Testis (tissue), 3 donors: ENCODE data around the gene IL31RA. TPM values are rescaled to one million over a fixed set of nuclear protein-coding genes. Genes with fewer than 3 reads are reported as not detected.

Experiments used
- DNase-seq: peaks from one replicate; pipeline ENCODE4 v3.0.0-alpha.2; 2019
- H3K27ac ChIP-seq, 2 donors: fragments of 200-600 bp; sonication (generic); one replicate each; pipeline ENCODE4 v1.5.1; 2019
- H3K27me3 ChIP-seq: fragments of 200-600 bp; sonication (generic); one replicate; pipeline ENCODE4 v1.5.1; 2019
- H3K36me3 ChIP-seq: fragments of 200-600 bp; sonication (generic); one replicate; pipeline ENCODE4 v1.5.1; 2017; ENCODE audit warnings: low read depth; ENCODE audit errors: missing control alignments
- H3K4me1 ChIP-seq: fragments of 200-600 bp; sonication (generic); one replicate; pipeline ENCODE4 v1.5.1; 2019
- H3K4me3 ChIP-seq, 2 donors: fragments of 200-600 bp; sonication (generic); one replicate each; pipeline ENCODE4 v1.5.1; 2017 to 2019
- H3K9me3 ChIP-seq: fragments of 200-600 bp; sonication (generic); one replicate; pipeline ENCODE4 v1.5.1; 2017
- POLR2A ChIP-seq: fragments of 450-650 bp; IDR thresholded peaks from one replicate; pipeline ENCODE4 v1.6.1; 2017; ENCODE audit warnings: antibody characterized with exemption, mild to moderate bottlenecking, moderate library complexity
- WGBS, 2 donors: methylation state at CpG; one replicate each; pipeline ENCODE4 v1.1.5; 2018; 5-methylcytosine and 5-hydroxymethylcytosine counted together
- intact Hi-C: fragments of 100-400 bp; cut with DNase I; formaldehyde crosslinking; loops from one replicate; pipeline ENCODE4 v1.15.1; 2023; ENCODE audit warnings: low total_unique reads
- polyA plus RNA-seq: library from polyadenylated mRNA; stranded (reverse); fragments of 350-450 nt; fragmentation: Illumina TruSeq; extraction: RNeasy Lipid Tissue Mini Kit (QIAGEN cat#74804); gene quantifications from one replicate; pipeline ENCODE4 v1.2.3, GENCODE V29; 2014; ENCODE audit warnings: low read depth, low replicate concordance; ENCODE audit not compliant: insufficient read depth
- total RNA-seq, 2 donors: library from RNA; depleted of rRNA; stranded (reverse); fragments of >200 nt; gene quantifications; one replicate each; pipeline ENCODE4 v1.2.3, GENCODE V29; 2016
- TF ChIP-seq, protein P1 (sequence below), 3 experiments: fragments of 450-650 bp in 2 of 3; fragments of 200-600 bp in 1 of 3; sonication (generic) in 1 of 3; IDR thresholded peaks; one replicate each; pipeline ENCODE4 v1.5.1; 2016 to 2019; ENCODE audit warnings: antibody characterized with exemption in 3 of 3, mild to moderate bottlenecking in 2 of 3, moderate library complexity in 1 of 3

IL31RA gene
- total and polyA plus RNA-seq, 3 donors from 2014 or later: 2.7 to 3.9 (median 3.1) TPM

- no peaks in the 10 kb centered on the region for H3K36me3 ChIP-seq
- no peak overlapping the region for H3K27ac ChIP-seq
- WGBS, 2 donors: 78 to 88% methylated on average over 1 of the region's 1 CpG
- H3K4me3 ChIP-seq: no peak overlapping the region
- no peaks in the 10 kb centered on the region for H3K9me3 ChIP-seq
- H3K27me3 ChIP-seq: no peaks in the 10 kb centered on the region
- intact Hi-C loops: no loop called here
- DNase-seq: no peak
- no peaks in the 10 kb centered on the region for H3K4me1 ChIP-seq
- no peak for TF ChIP-seq POLR2A
- TF ChIP-seq, protein P1, sequence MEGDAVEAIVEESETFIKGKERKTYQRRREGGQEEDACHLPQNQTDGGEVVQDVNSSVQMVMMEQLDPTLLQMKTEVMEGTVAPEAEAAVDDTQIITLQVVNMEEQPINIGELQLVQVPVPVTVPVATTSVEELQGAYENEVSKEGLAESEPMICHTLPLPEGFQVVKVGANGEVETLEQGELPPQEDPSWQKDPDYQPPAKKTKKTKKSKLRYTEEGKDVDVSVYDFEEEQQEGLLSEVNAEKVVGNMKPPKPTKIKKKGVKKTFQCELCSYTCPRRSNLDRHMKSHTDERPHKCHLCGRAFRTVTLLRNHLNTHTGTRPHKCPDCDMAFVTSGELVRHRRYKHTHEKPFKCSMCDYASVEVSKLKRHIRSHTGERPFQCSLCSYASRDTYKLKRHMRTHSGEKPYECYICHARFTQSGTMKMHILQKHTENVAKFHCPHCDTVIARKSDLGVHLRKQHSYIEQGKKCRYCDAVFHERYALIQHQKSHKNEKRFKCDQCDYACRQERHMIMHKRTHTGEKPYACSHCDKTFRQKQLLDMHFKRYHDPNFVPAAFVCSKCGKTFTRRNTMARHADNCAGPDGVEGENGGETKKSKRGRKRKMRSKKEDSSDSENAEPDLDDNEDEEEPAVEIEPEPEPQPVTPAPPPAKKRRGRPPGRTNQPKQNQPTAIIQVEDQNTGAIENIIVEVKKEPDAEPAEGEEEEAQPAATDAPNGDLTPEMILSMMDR (IDR thresholded peaks at IDR 0.05): no peak
Observed at GRCh38 chr5:55836191-55836590, 15.0 kb upstream of the IL31RA start.

DNA sequence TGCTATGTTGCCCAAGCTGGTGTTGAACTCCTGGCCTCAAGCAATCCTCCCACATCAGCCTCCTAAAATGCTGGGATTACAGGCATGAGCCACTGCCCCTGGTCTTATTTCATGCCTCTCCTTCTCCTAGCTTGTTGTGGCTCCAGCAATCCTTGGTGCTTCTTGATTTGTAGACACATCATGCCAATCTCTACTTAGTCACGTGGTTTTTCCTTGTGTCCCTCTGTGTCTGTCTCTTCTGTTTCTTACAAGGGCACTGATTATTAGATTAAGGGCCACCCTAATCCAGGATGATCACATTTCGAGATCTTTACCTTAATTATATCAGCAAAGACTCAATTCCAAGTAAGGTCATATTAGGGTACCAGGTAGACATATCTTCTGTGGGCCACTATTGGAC is 9.2 kb upstream of the IL31RA start:
- H3K36me3 ChIP-seq: no peaks in the 10 kb centered on the region
- 77 to 82% methylated on average over 2 of the region's 2 CpGs for WGBS, 2 donors
- no peaks in the 10 kb centered on the region for H3K27me3 ChIP-seq
- no peak for DNase-seq
- H3K4me3 ChIP-seq: no peak overlapping the region
- H3K27ac ChIP-seq: no peak overlapping the region
- TF ChIP-seq POLR2A: no peak
- TF ChIP-seq, protein P1 (IDR thresholded peaks at IDR 0.05): no peak
- no peaks in the 10 kb centered on the region for H3K4me1 ChIP-seq
- H3K9me3 ChIP-seq: no peaks in the 10 kb centered on the region
- intact Hi-C loops: no loop called here

GRCh38 chr5:55847837-55848236 is 3.3 kb upstream of the IL31RA start:
- H3K36me3 ChIP-seq: no peaks in the 10 kb centered on the region
- intact Hi-C loops: no loop called here
- H3K9me3 ChIP-seq: no peaks in the 10 kb centered on the region
- WGBS, 2 donors: 86 to 88% methylated on average over 1 of the region's 1 CpG
- TF ChIP-seq POLR2A: no peak
- TF ChIP-seq, protein P1 (IDR thresholded peaks at IDR 0.05): no peak
- no peak overlapping the region for H3K27ac ChIP-seq
- H3K27me3 ChIP-seq: no peaks in the 10 kb centered on the region
- no peak overlapping the region for H3K4me3 ChIP-seq
- no peak for DNase-seq
- H3K4me1 ChIP-seq: no peaks in the 10 kb centered on the region

GRCh38 chr5:55848783-55849182 is 2.4 kb upstream of the IL31RA start:
- WGBS, 2 donors: 85 to 87% methylated on average over 2 of the region's 2 CpGs
- TF ChIP-seq, protein P1 (IDR thresholded peaks at IDR 0.05): no peak
- no peak for TF ChIP-seq POLR2A
- H3K4me1 ChIP-seq: no peaks in the 10 kb centered on the region
- no peak overlapping the region for H3K4me3 ChIP-seq
- H3K27me3 ChIP-seq: no peaks in the 10 kb centered on the region
- no peak for DNase-seq
- H3K36me3 ChIP-seq: no peaks in the 10 kb centered on the region
- intact Hi-C loops: no loop called here
- H3K9me3 ChIP-seq: no peaks in the 10 kb centered on the region
- H3K27ac ChIP-seq: no peak overlapping the region

DNA sequence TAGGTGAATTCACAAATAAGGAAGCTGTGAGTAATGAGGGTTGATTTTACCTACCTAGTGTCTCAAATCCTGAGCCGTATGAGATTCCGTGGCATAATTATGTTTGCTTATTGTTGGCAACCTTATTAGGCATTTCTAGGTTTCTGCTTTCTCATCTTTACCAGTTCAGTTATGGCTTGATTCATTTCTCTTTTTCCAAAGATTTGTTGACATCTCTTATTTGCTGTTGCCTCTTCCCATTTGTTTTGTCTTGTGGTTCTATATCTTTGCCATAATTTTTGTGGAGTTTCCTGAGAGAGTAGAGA is 470 bp downstream of the IL31RA start:
- no peak for TF ChIP-seq POLR2A
- TF ChIP-seq, protein P1 (IDR thresholded peaks at IDR 0.05): no peak
- Histone ChIP-seq H3K36me3 (no peaks in the 10 kb centered on the region), H3K4me1 (no peaks in the 10 kb centered on the region), H3K27me3 (no peaks in the 10 kb centered on the region), H3K9me3 (no peaks in the 10 kb centered on the region), H3K27ac (no peak overlapping the region), H3K4me3 (no peak overlapping the region)
- 90 to 94% methylated on average over 2 of the region's 2 CpGs for WGBS, 2 donors
- intact Hi-C loops: no loop called here
- DNase-seq: no peak
